SH-SY5Y (cell line): Measurements from ENCODE around the gene LAMTOR2.

Experiments used
- GATA2 ChIP-seq: IDR thresholded peaks from 2 replicates; pipeline ENCODE4 v1.6.1; 2011; ENCODE audit warnings: mild to moderate bottlenecking, low read depth, low read length
- GATA3 ChIP-seq: IDR thresholded peaks from 2 replicates; pipeline ENCODE4 v1.6.1; 2011; ENCODE audit warnings: low read depth, mild to moderate bottlenecking, low read length, moderate library complexity

DNA sequence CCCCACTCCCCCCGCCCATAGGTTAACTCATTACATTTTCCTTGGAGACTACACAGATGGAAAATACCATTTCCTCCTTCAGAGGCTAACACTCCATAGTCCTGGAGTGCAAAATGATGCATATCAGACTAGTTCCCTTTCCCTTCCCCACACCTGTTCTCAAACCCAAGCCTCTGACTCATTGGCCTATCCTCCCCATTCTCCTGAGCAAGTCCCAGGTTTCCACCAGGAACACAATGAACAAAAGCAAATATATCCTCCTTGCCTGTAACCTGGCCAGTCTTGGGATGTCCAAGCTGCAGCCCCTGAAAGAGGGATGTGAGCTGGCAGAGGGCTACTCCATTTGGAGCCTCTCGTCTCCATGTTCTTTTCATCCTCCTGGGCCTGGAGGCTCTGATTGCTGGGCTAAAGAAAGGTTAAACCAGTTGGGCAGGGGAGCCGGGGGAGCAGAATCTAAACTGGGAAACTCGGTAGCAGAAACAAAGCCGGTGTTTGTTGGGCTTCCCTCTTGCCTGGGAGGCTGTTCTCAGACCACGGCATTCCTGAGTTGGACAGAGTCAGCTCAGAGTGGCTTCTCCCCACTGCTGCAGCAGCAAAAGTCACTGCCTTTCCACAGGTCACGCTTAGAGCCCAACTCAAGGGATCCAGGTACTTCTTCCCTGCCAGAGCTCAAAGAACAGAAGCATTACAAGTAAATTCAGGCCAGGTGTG, 47.8 kb upstream of the LAMTOR2 start:
- no peak for TF ChIP-seq GATA2
- no peak for TF ChIP-seq GATA3
